Fibroblast of the conjunctiva (primary cell): ENCODE data around the gene CPTP.
A peak's percentile ranks its signal among the peaks of the same experiment; 100 is the strongest.

ENCODE experiments used
- DNase-seq: peaks from one replicate; pipeline ENCODE4 v3.0.0-alpha.2; 2010; ENCODE audit warnings: low read depth

CPTP gene

DNA sequence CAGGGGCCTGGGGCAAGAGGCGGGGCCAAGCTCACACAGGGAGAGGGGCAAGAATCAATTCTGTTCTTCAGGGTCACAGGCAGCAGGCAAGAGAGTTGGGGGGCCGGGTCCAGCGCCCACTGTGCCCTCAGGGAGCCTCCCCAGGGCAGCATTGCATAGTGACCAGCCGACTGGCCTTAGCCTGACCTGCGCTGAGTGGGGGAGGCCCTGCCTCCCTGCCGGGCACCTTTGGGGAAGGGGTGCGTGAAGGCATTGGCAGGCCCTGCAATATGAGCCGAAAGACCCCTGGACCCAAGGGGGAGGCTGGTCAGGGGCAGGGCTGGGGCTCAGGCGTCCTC is 32.2 kb upstream of the CPTP start:
- DNase-seq = no peak

- no peak for DNase-seq
Measured at GRCh38 chr1:1292851-1293250, 31.8 kb upstream of the CPTP start.

DNA sequence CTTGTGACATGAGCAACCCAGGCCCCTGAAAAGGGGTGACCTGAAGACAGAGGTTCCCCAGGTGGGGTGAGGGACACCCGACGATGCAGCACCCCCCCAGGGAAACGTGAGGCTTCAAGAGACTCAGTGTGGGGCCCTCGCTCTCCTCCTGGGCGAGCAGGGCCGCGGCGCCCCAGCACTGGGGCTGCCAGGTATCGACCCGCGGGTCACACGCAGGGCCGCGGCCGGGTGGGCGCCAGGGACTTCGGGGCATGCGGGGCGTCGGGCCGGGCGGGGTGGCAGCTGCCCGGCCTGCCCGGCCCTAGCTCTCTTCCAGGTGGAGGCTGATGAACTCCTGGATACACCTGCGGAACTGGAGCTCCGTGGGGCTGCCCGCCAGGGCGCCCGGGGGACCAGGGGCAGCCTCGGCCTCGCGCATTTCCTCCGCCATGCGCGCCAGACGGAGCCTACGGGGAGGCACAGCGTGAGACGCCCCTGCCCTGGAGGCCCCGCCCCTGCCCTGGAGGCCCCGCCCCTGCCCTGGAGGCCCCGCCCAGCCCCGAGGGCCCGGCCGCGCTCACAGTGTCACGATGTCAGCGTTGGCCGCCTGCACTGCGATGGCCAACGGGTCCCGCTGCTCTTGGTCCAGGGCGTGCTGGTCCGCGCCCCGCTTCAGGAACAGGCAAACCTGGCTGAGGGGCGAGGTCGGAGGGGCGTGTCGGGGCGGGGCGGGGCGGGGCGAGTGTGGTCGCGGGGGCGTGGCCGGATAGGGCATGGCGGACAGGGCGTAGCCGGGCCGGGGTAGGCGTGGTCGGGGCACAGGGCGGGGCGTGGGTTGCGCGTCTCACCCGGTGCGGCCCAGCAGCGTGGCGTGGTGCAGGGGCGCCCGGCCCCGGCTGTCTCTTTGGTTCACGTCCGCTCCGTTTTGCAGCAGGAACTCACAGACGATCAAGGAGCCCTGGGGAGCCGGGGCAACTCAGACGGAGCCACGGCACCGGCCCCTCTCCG is 31.0 kb upstream of the CPTP start:
- DNase-seq = no peak

DNA sequence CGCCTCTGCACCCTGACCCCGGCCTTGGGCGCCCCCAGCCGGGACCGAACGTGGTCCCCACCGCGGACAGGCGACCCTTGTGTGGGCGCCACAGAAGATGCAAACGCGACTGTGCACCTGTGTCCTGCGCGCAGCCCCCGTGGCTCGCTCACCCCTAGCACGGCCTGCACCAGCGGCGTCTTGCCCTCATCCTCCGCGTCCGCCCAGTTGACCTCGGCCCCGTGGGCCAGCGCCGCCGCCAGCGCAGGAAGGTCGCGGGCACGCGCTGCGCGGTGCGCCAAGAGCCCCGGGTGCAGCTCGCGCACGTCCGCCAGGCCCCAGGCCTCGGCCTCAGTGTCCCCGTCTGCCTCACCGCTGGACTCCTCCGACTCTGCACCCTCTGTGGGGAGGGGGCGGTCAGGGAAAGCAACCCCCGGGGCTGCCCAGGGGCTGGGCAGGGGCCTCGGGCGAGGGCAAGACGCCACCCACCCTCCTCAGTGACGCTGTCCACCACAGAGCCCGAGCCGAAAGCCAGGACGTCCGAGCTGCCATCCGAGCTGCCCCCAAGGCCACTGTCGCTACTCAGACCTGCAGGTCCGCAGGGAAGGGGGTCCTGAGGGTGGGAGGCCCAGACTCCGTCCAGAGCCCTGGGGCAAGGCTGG is 30.2 kb upstream of the CPTP start:
- no peak for DNase-seq

- no peak for DNase-seq
Measured at GRCh38 chr1:1295154-1295923, 29.3 kb upstream of the CPTP start.

DNA sequence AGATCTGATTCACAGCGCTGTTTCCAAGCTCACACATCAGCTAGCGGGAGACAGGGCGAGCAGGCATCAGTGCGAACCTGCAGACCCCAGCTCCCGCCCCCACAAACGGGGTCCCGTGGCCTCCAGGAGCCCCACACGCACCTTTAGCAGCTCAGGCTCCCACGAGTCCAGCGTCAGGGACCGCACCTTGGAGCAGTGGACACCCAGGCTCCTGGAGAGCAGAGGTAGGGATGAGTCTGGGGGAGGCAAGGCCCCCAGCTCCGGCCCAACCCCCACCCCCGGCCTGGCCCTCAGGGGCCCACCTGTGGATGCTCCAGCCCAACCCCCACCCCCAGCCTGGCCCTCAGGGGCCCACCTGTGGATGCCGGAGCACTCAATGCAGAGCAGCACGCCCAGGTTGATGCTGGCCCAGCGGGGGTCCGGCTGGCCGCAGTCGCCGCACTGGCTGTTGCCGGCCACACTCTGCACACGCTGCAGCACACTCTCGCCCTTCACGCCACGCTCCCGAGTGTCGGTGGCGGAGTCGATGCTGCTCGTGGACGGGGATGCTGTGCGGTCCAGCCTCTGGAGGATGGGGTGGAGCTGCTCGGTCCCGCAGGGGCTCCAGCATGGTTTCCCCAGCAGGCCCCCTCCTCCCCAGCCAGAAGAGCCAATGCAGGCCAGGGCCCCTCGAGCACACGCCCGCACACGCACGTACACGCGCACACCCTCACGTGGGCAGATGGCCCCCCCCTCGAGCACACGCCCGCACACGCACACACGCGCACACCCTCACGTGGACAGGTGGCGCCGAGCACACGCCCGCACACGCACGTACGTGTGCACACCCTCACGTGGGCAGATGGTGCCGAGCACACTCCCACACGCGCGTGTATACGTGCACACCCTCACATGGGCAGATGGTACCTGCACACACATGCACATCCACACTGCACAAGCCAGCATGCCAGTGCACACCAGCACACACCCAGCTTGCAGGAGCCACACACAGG is 28.2 kb upstream of the CPTP start:
- no peak for DNase-seq

DNA sequence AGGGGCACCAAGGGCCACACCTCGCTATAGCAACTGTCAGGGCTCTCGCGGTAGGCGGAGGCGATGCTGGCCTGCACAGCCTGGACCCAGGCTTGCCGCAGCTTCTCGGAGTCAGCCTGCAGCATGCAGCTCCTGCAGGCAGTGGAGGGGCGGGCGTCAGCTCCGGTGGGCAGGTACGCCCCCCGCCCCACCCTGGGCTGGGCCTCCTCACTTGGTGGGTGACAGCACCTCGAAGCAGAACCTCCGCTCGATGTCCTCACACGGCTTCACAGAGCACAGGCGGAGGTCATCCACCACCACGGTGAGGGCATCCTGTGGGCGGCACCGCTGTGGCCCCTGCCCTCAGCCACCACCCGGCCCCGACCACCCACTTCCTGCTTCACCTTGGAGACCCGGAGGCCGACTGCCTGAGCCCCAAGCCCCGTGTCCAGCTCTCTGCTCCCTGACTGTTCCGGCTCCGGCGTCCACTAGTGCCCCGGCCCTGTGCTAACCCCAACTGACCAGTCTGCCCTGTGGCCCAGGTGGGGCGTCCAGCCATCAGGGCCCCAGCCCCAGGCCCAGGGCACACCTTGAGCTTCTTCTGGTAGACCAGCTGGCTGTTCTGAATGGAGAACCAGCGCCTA is 26.7 kb upstream of the CPTP start:
- DNase-seq = no peak

DNA sequence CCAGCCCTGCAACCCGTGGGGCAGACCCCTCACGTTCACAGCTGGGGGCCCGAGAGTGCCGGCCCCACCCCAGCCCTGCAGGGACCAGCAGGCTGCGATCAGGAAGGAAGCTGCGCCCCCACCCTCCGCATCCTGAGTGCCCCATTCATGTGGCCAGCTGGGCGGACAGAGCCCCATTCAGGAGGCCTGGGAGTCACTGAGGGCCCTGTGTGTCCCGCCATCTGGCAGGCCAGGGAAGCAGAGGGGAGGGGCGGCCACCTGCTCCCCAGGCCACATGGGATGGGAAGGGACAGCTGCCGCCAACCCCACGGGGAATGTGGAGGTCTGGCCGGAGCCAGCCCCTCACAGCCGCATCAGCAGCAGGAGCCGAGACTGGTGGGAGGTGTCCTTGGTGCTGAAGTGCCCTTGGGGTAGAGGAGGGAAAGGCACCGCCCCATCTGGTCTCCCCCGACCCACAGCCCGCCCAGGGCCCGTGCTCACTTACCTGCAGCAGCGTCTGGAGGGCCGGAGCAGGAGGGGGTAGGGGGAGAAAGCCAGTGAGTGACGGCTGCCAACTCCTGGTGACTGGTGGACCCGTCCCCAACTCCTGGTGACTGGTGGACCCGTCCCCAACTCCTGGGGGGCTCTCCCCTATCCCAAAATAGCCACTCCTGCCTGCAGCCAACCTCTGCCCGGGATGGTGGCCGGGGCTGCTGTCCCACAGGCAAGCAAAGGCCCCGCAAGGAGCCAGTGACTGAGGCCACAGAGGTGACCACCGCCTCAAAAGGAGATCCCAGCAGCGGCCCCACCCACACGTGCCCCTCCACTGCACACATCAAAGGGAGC is 25.5 kb upstream of the CPTP start:
- DNase-seq = no peak

GRCh38 chr1:1299686-1300351 is 24.8 kb upstream of the CPTP start:
- DNase-seq = no peak

- no peak for DNase-seq
Measured at GRCh38 chr1:1300352-1300739, 24.3 kb upstream of the CPTP start.

DNA sequence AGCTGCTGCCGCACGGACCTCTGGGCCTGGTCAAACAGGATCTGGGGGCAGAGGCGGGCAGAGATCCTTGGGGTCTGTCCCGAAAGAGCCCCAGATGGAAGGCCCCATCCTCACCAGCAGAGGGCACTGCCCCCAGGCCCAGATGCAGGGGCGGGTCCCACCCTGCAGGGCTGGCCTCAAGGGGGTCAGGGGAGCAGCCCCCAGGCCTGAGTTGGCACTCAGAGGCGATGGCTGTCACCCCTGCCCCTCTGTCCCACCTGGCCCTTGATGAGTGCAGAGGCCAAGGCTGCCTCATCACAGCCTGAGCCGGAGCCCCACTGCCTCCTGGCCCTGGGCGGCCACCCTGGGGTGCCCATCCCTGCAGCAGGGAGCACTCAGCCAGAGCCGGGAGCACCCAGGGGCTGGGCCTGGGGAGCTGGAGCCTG is 22.6 kb upstream of the CPTP start:
- no peak for DNase-seq

DNA sequence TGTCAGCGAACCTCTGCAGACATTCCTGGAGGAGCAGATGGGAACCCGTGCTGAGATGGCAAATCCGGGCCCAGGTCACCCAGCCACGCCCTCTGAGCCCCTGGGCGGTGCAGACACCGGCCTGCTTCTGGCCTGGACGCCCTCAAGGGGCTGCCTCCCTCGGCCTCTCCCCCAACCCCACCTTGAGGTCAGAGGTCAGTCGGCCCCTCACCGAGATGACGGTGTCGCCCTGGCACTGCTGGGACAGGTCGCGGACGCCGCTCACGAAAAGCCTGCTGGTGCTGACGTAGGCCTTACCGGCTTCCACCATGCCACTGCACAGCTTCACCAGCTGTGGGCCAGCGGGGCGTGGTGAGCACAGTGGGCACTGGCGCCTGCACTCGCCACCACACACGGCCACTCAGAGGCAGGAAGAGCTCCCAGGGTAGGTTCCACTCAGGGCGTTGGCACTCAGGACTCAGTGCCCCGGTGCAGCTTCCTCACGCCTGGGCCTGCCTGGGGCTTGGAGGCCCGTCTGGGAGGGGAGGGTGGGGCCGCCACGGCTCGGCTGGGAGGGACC is 21.6 kb upstream of the CPTP start:
- no peak for DNase-seq

DNA sequence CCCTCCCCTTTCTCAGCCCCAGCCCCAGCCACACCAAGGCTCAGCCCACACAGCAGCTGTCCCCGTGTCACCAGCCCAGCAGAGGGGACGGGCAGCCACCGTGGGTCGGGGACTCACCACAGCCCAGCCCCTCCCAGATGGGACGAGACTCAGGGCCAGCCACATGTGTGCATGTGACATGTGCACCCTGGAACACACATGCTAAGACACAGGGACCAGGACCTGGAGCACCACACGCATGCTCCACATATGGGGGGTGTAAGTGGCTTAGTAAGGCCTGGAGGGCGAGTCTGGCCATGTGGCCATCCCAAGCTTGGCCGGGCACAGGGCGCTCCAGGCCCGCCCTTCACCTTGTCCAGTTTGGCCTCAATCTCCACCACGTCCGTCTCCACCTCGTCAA is 20.9 kb upstream of the CPTP start:
- DNase-seq = no peak

DNA sequence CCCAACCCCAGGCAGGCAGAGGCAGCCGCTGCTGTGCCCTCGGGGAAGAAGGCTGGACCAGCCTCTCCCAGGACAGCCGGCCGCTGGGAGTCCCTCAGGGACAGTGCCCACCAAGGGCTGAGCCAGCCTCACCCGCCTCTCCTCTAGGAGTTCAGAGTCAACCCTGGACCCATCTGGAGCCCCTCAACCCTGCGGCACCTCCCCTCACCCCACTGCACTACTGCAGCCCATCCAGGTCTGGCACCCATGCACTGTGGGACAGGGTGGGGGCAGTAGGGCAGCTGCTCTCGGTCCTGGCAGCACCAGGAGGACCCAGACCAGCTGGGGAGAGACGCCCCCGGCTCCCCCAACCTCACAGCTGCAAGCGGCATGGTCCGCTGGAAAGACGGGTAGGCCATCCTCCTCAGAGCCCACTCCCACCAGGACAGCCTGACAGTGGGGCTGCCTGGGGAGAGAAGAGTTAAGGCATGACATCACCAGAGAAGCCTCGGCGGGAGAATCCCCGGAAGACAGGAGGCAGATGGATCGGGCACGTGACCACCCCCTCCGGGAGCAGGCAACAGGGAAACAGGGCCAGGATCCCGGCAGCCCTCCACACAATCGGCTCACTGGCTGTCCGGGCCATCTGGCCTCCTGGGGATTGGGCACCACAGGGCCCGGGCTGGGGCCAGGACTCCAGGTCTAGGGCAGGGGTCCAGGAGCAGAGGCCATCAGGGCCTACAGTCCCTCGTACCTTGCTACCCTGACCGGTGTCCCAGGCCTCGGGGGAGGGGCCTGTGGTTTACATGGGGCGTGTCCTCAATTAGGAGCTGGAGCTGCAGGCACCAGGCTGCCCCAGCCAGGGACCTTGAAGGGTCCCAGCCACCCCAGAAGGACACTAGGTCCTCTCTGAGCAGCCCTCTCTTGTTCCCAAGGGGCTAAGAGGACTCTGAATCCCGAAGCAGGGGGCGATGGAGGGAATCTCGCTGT is 20.0 kb upstream of the CPTP start:
- DNase-seq = peak; percentile 42

- peak; percentile 55 for DNase-seq
Measured at GRCh38 chr1:1305300-1306069, 19.1 kb upstream of the CPTP start.

GRCh38 chr1:1306070-1306660 is 18.4 kb upstream of the CPTP start:
- no peak for DNase-seq
